ENCODE measurements around the gene NHEJ1.
A peak's percentile ranks its signal among the peaks of the same experiment; 100 is the strongest.

Gene NHEJ1

GRCh38 chr2:219116776-219117646, 43.6 kb downstream of the NHEJ1 start:
- Mint-ChIP-seq H3K27ac (no peak overlapping the region), H3K27me3 (ENCODE audit: low read depth) (no peaks in the 10 kb centered on the region), H3K9me3 (no peaks in the 10 kb centered on the region), H3K4me3 (no peak overlapping the region), H3K36me3 (ENCODE audit: low read depth) (no peaks in the 10 kb centered on the region), H3K4me1 (ENCODE audit: low read depth) (no peaks in the 10 kb centered on the region)
- DNase-seq (ENCODE audit: low spot score): no peak

GRCh38 chr2:219112651-219113338, 47.8 kb downstream of the NHEJ1 start:
- H3K27me3 Mint-ChIP-seq (ENCODE audit: low read depth): no peaks in the 10 kb centered on the region
- H3K36me3 Mint-ChIP-seq (ENCODE audit: low read depth): no peaks in the 10 kb centered on the region
- H3K27ac Mint-ChIP-seq: no peak overlapping the region
- no peaks in the 10 kb centered on the region for H3K9me3 Mint-ChIP-seq
- DNase-seq (ENCODE audit: low spot score): no peak
- peaks cover 2% of the 10 kb centered on the region for H3K4me1 Mint-ChIP-seq (ENCODE audit: low read depth)
- no peak overlapping the region for H3K4me3 Mint-ChIP-seq

GRCh38 chr2:219112062-219112406, 48.6 kb downstream of the NHEJ1 start:
- no peak for DNase-seq (ENCODE audit: low spot score)
- H3K27me3 Mint-ChIP-seq (ENCODE audit: low read depth): no peaks in the 10 kb centered on the region
- H3K36me3 Mint-ChIP-seq (ENCODE audit: low read depth): no peaks in the 10 kb centered on the region

GRCh38 chr2:219111375-219112061, 49.1 kb downstream of the NHEJ1 start:
- H3K9me3 Mint-ChIP-seq: no peaks in the 10 kb centered on the region
- H3K27me3 Mint-ChIP-seq (ENCODE audit: low read depth): no peaks in the 10 kb centered on the region
- DNase-seq (ENCODE audit: low spot score): no peak
- no peaks in the 10 kb centered on the region for H3K36me3 Mint-ChIP-seq (ENCODE audit: low read depth)
- H3K27ac Mint-ChIP-seq: no peak overlapping the region
- peaks cover 2% of the 10 kb centered on the region for H3K4me1 Mint-ChIP-seq (ENCODE audit: low read depth)
- H3K4me3 Mint-ChIP-seq: no peak overlapping the region

More at GRCh38 chr2:219112062-219112406, 48.6 kb downstream of the NHEJ1 start:
- Mint-ChIP-seq H3K4me1 (ENCODE audit: low read depth) (peaks cover 2% of the 10 kb centered on the region), H3K4me3 (no peak overlapping the region), H3K9me3 (no peaks in the 10 kb centered on the region), H3K27ac (no peak overlapping the region)

GRCh38 chr2:219109471-219109870, 51.1 kb downstream of the NHEJ1 start:
- Mint-ChIP-seq H3K27me3 (ENCODE audit: low read depth) (no peaks in the 10 kb centered on the region), H3K9me3 (no peaks in the 10 kb centered on the region), H3K4me3 (no peak overlapping the region), H3K4me1 (ENCODE audit: low read depth) (peaks cover 2% of the 10 kb centered on the region), H3K27ac (no peak overlapping the region), H3K36me3 (ENCODE audit: low read depth) (no peaks in the 10 kb centered on the region)
- DNase-seq (ENCODE audit: low spot score): peak; percentile 5

GRCh38 chr2:219107758-219108157, 52.9 kb downstream of the NHEJ1 start:
- Mint-ChIP-seq H3K27ac (no peak overlapping the region), H3K4me1 (ENCODE audit: low read depth) (peaks cover 5% of the 10 kb centered on the region), H3K36me3 (ENCODE audit: low read depth) (no peaks in the 10 kb centered on the region), H3K9me3 (no peaks in the 10 kb centered on the region), H3K4me3 (no peak overlapping the region), H3K27me3 (ENCODE audit: low read depth) (no peaks in the 10 kb centered on the region)
- no peak for DNase-seq (ENCODE audit: low spot score)

- no peaks in the 10 kb centered on the region for H3K27me3 Mint-ChIP-seq (ENCODE audit: low read depth)
- H3K4me3 Mint-ChIP-seq: no peak overlapping the region
- no peaks in the 10 kb centered on the region for H3K9me3 Mint-ChIP-seq
- no peaks in the 10 kb centered on the region for H3K36me3 Mint-ChIP-seq (ENCODE audit: low read depth)
- H3K4me1 Mint-ChIP-seq (ENCODE audit: low read depth): peaks cover 5% of the 10 kb centered on the region
- no peak overlapping the region for H3K27ac Mint-ChIP-seq
- DNase-seq (ENCODE audit: low spot score): no peak
Observed at GRCh38 chr2:219106251-219106650, 54.4 kb downstream of the NHEJ1 start.

GRCh38 chr2:219104107-219105035, 56.2 kb downstream of the NHEJ1 start:
- no peak overlapping the region for H3K27ac Mint-ChIP-seq
- no peak for DNase-seq (ENCODE audit: low spot score)
- no peaks in the 10 kb centered on the region for H3K9me3 Mint-ChIP-seq
- no peaks in the 10 kb centered on the region for H3K36me3 Mint-ChIP-seq (ENCODE audit: low read depth)
- no peaks in the 10 kb centered on the region for H3K27me3 Mint-ChIP-seq (ENCODE audit: low read depth)
- H3K4me1 Mint-ChIP-seq (ENCODE audit: low read depth): peaks cover 3% of the 10 kb centered on the region
- no peak overlapping the region for H3K4me3 Mint-ChIP-seq

- Mint-ChIP-seq H3K36me3 (ENCODE audit: low read depth) (no peaks in the 10 kb centered on the region), H3K27me3 (ENCODE audit: low read depth) (no peaks in the 10 kb centered on the region), H3K4me3 (no peak overlapping the region), H3K9me3 (no peaks in the 10 kb centered on the region), H3K4me1 (ENCODE audit: low read depth) (peaks cover 2% of the 10 kb centered on the region), H3K27ac (no peak overlapping the region)
- no peak for DNase-seq (ENCODE audit: low spot score)
Observed at GRCh38 chr2:219099329-219099728, 61.3 kb downstream of the NHEJ1 start.

GRCh38 chr2:219095406-219095935, 65.1 kb downstream of the NHEJ1 start:
- DNase-seq (ENCODE audit: low spot score): no peak
- Mint-ChIP-seq H3K4me1 (ENCODE audit: low read depth) (no peaks in the 10 kb centered on the region), H3K4me3 (no peak overlapping the region), H3K9me3 (no peaks in the 10 kb centered on the region), H3K27ac (no peak overlapping the region), H3K36me3 (ENCODE audit: low read depth) (no peaks in the 10 kb centered on the region), H3K27me3 (ENCODE audit: low read depth) (no peaks in the 10 kb centered on the region)

- H3K4me1 Mint-ChIP-seq (ENCODE audit: low read depth): no peaks in the 10 kb centered on the region
- H3K27ac Mint-ChIP-seq: no peak overlapping the region
- no peaks in the 10 kb centered on the region for H3K27me3 Mint-ChIP-seq (ENCODE audit: low read depth)
- no peaks in the 10 kb centered on the region for H3K9me3 Mint-ChIP-seq
- no peak for DNase-seq (ENCODE audit: low spot score)
- H3K4me3 Mint-ChIP-seq: no peak overlapping the region
- no peaks in the 10 kb centered on the region for H3K36me3 Mint-ChIP-seq (ENCODE audit: low read depth)
Observed at GRCh38 chr2:219094171-219094570, 66.4 kb downstream of the NHEJ1 start.

- Mint-ChIP-seq H3K4me1 (ENCODE audit: low read depth) (no peaks in the 10 kb centered on the region), H3K4me3 (no peak overlapping the region), H3K27ac (no peak overlapping the region), H3K36me3 (ENCODE audit: low read depth) (no peaks in the 10 kb centered on the region), H3K27me3 (ENCODE audit: low read depth) (no peaks in the 10 kb centered on the region), H3K9me3 (no peaks in the 10 kb centered on the region)
- no peak for DNase-seq (ENCODE audit: low spot score)
Observed at GRCh38 chr2:219090436-219091299, 69.9 kb downstream of the NHEJ1 start.

All from T-helper 2 cell treated with Interferon-gamma antibody and Interleukin-4, amounts not matched to agents 5 μg/mL and 100 μg/mL, for 36 hours (primary cell).